ENCODE measurements around the gene CUX1. TPM values are rescaled to one million over a fixed set of nuclear protein-coding genes. Genes with fewer than 3 reads are reported as not detected.
"Not testable (repeated sequence)": the region's sequence is repeated elsewhere in the genome, so short reads cannot be mapped to it uniquely, and the experiment has no call there.

The CUX1 gene
- total and polyA plus RNA-seq, 2 donors (not counting 1 experiment from before 2014, with no cell fraction given), result 22.7 to 38.1 TPM

DNA sequence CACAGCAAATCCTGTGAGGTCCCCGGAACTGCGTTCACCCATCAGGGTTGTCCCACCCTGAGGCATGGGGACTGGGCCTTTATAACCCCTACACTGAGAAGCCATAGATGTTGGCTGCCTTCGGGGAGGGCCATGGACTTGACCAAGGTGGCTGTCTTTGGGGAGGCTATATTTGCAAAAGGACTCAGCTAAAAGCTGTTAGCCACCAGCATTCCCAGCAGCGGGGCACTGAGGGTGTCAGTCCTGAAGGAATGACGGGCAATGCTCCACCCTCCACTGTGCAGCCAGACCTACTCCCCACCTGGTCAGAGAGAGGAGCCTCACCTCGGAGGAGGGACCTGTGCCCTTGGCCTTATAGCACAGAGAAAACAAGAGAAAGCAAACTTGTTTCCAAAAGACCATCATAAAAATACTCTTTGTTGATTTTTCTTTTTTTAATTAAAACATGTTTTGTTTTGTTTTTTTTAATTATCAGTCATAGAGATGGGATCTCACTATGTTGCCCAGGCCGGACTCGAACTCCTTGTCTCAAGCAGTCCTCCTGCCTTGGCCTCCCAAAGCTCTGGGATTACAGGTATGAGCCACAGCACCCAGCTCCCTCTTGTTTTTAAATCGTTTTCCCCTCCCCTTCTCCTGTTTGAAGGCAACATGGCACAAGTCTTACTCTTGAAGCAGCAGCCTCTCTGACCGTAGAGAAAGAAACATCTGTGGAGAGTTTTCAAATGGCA lies 26.7 kb upstream of the CUX1 start:
- H4K20me1 ChIP-seq (ENCODE audit: control insufficient read depth, extremely low read depth, insufficient read depth, low read length), result no peaks in the 10 kb centered on the region
- no peak for DNase-seq (ENCODE audit: low read depth in 2 of 2)
- H2AFZ ChIP-seq (ENCODE audit: low read length), result no peak overlapping the region
- H3K27ac ChIP-seq (ENCODE audit: insufficient read depth, low read length), result no peak overlapping the region
- no peak overlapping the region for H3K9ac ChIP-seq (ENCODE audit: insufficient read depth, low read length)
- no peak overlapping the region for H3K4me2 ChIP-seq (ENCODE audit: extremely low read depth, insufficient read depth, low read length)
- no peaks in the 10 kb centered on the region for H3K4me1 ChIP-seq (ENCODE audit: control insufficient read depth, extremely low read depth, insufficient read depth, low read length)
- H3K27me3 ChIP-seq (ENCODE audit: control insufficient read depth, insufficient read depth, low read length), result no peaks in the 10 kb centered on the region
- no peaks in the 10 kb centered on the region for H3K36me3 ChIP-seq (ENCODE audit: control insufficient read depth, insufficient read depth, low read length)
- H3K4me3 ChIP-seq (replicated peaks in 1 of 4; ENCODE audit: control extremely low read depth in 1 of 4, insufficient read depth in 1 of 4, low read depth in 3 of 4, low read length in 4 of 4), result no peak overlapping the region
- no peaks in the 10 kb centered on the region for H3K9me3 ChIP-seq (ENCODE audit: control insufficient read depth, insufficient read depth, low read depth, low read length)
- no peak for TF ChIP-seq EZH2 (IDR thresholded peaks at IDR 0.05; ENCODE audit: low read length, missing control alignments)
- TF ChIP-seq, protein P1, sequence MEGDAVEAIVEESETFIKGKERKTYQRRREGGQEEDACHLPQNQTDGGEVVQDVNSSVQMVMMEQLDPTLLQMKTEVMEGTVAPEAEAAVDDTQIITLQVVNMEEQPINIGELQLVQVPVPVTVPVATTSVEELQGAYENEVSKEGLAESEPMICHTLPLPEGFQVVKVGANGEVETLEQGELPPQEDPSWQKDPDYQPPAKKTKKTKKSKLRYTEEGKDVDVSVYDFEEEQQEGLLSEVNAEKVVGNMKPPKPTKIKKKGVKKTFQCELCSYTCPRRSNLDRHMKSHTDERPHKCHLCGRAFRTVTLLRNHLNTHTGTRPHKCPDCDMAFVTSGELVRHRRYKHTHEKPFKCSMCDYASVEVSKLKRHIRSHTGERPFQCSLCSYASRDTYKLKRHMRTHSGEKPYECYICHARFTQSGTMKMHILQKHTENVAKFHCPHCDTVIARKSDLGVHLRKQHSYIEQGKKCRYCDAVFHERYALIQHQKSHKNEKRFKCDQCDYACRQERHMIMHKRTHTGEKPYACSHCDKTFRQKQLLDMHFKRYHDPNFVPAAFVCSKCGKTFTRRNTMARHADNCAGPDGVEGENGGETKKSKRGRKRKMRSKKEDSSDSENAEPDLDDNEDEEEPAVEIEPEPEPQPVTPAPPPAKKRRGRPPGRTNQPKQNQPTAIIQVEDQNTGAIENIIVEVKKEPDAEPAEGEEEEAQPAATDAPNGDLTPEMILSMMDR (conservative IDR thresholded peaks at IDR 0.05 in 1 of 2, IDR thresholded peaks at IDR 0.05 in 1 of 2; ENCODE audit: low read depth in 1 of 2, low read length in 2 of 2), result no peak
- no peaks in the 10 kb centered on the region for H3K79me2 ChIP-seq (ENCODE audit: control insufficient read depth, insufficient read depth, low read length)

DNA sequence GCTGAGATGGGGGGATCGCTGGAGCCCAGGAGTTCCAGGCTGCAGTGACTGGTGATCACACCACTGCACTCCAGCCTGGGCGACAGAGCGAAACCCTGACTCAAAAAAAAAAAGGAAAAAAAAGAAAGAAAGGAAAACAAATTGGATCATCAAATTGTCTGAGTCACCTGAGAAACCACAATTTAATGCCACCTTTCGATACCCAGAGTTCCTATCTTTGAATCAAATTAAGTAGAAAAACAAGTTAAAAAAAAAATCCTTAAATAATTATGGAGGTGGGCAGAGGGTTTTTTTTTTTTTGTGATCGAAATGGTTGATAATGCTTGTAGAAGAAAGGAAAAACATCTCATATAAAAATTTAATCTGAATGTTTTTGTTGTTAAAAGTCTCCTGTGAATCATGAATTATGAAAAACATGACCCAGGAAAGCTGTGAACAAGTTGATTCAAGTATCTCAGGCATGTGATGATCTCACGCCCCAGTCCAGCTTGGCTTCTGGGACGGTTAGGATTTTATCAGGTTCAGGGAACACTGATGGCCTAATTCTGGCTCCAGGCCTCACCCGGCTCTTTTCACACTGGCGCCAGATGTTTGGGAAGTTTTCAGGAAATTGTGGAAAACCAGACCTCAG lies 25.3 kb upstream of the CUX1 start:
- Histone ChIP-seq H3K4me3 (replicated peaks in 1 of 4; ENCODE audit: control extremely low read depth in 1 of 4, insufficient read depth in 1 of 4, low read depth in 3 of 4, low read length in 4 of 4) (no peak overlapping the region), H3K27me3 (ENCODE audit: control insufficient read depth, insufficient read depth, low read length) (peaks cover 3% of the 10 kb centered on the region), H3K27ac (ENCODE audit: insufficient read depth, low read length) (no peak overlapping the region), H4K20me1 (ENCODE audit: control insufficient read depth, extremely low read depth, insufficient read depth, low read length) (no peaks in the 10 kb centered on the region), H3K4me2 (ENCODE audit: extremely low read depth, insufficient read depth, low read length) (no peak overlapping the region), H3K9me3 (ENCODE audit: control insufficient read depth, insufficient read depth, low read depth, low read length) (no peaks in the 10 kb centered on the region), H3K9ac (ENCODE audit: insufficient read depth, low read length) (no peak overlapping the region), H3K4me1 (ENCODE audit: control insufficient read depth, extremely low read depth, insufficient read depth, low read length) (no peaks in the 10 kb centered on the region), H2AFZ (ENCODE audit: low read length) (no peak overlapping the region), H3K79me2 (ENCODE audit: control insufficient read depth, insufficient read depth, low read length) (no peaks in the 10 kb centered on the region), H3K36me3 (ENCODE audit: control insufficient read depth, insufficient read depth, low read length) (no peaks in the 10 kb centered on the region)
- peak in 1 of 2 donors; percentile 91 for DNase-seq (ENCODE audit: low read depth in 2 of 2)
- TF ChIP-seq, protein P1 (conservative IDR thresholded peaks at IDR 0.05 in 1 of 2, IDR thresholded peaks at IDR 0.05 in 1 of 2; ENCODE audit: low read depth in 1 of 2, low read length in 2 of 2), result no peak
- TF ChIP-seq EZH2 (IDR thresholded peaks at IDR 0.05; ENCODE audit: low read length, missing control alignments), result no peak

DNA sequence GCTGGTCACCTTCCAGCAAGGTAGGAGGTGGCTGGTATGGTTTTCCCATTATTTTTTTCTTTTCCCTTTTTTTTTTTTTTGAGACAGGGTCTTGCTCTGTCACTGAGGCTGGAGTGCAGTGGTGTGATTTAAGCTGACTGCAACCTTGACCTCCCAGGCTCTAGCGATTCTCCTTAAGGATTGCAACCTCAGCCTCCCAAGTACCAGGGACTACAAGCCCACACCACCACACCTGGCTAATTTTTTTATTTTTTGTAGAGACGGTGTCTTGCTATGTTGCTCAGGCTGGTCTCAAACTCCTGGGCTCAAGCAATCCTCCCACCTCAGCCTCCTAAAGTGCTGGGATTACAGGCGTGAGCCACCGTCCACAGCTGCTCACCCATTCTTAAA lies 24.7 kb upstream of the CUX1 start:
- not testable (repeated sequence) for DNase-seq (ENCODE audit: low read depth in 2 of 2); H3K36me3 ChIP-seq (ENCODE audit: control insufficient read depth, insufficient read depth, low read length); H3K27me3 ChIP-seq (ENCODE audit: control insufficient read depth, insufficient read depth, low read length); H3K27ac ChIP-seq (ENCODE audit: insufficient read depth, low read length); H3K4me3 ChIP-seq (replicated peaks in 1 of 4; ENCODE audit: control extremely low read depth in 1 of 4, insufficient read depth in 1 of 4, low read depth in 3 of 4, low read length in 4 of 4); H2AFZ ChIP-seq (ENCODE audit: low read length); H3K9ac ChIP-seq (ENCODE audit: insufficient read depth, low read length); H3K79me2 ChIP-seq (ENCODE audit: control insufficient read depth, insufficient read depth, low read length); H3K4me2 ChIP-seq (ENCODE audit: extremely low read depth, insufficient read depth, low read length); H3K9me3 ChIP-seq (ENCODE audit: control insufficient read depth, insufficient read depth, low read depth, low read length); H4K20me1 ChIP-seq (ENCODE audit: control insufficient read depth, extremely low read depth, insufficient read depth, low read length); H3K4me1 ChIP-seq (ENCODE audit: control insufficient read depth, extremely low read depth, insufficient read depth, low read length)

All from fibroblast of lung (primary cell).